A673 (cell line): ENCODE measurements around the gene GABRB3. TPM values are rescaled to one million over a fixed set of nuclear protein-coding genes. Genes with fewer than 3 reads are reported as not detected.

ENCODE experiments used
- BruUV-seq: library from RNA; stranded (reverse); fragments of 400-500 nt; replicated peaks from 2 replicates; lab custom pipeline; 2021; lab: Mats Ljungman, UMichigan
- CTCF ChIA-PET: fragments of 300-600 bp; sonication (Branson Sonifier 250); formaldehyde crosslinking; loops from one replicate; lab custom pipeline; 2022; ENCODE audit warnings: antibody characterized with exemption; lab: Charles Lee
- POLR2A ChIA-PET: fragments of 300-600 bp; sonication (Branson Sonifier 250); formaldehyde crosslinking; loops from one replicate; lab custom pipeline; 2022; ENCODE audit warnings: antibody characterized with exemption; ENCODE audit not compliant: low non-redundant PET; lab: Charles Lee
- DNase-seq: peaks from one replicate; pipeline ENCODE4 v3.0.0-alpha.2; 2015; ENCODE audit warnings: low spot score
- H3K27ac ChIP-seq: fragments of 200-600 bp; sonication (generic); 2 replicates; pipeline ENCODE4 v1.5.1; 2016; ENCODE audit warnings: mixed run types, low read depth, mild to moderate bottlenecking, mixed read lengths, antibody characterized with exemption, low read length; ENCODE audit not compliant: poor library complexity, severe bottlenecking
- H3K27me3 ChIP-seq: fragments of 200-600 bp; sonication (generic); replicated peaks from 2 replicates; pipeline ENCODE4 v1.6.1; 2017; ENCODE audit warnings: mixed run types, low read depth, mild to moderate bottlenecking, mixed read lengths, antibody characterized with exemption, low read length; ENCODE audit not compliant: insufficient read depth, poor library complexity
- H3K36me3 ChIP-seq: fragments of 200-600 bp; sonication (generic); 2 replicates; pipeline ENCODE4 v1.6.1; 2016; ENCODE audit warnings: mixed run types, mild to moderate bottlenecking, mixed read lengths, antibody characterized with exemption, low read length; ENCODE audit not compliant: insufficient read depth, poor library complexity, severe bottlenecking
- H3K4me1 ChIP-seq: fragments of 200-600 bp; sonication (generic); 2 replicates; pipeline ENCODE4 v1.6.1; 2017; ENCODE audit warnings: mixed run types, mild to moderate bottlenecking, mixed read lengths, antibody characterized with exemption, low read length; ENCODE audit not compliant: insufficient read depth, poor library complexity, severe bottlenecking
- H3K4me3 ChIP-seq: fragments of 200-600 bp; sonication (generic); 2 replicates; pipeline ENCODE4 v1.5.1; 2016; ENCODE audit warnings: low read depth, mixed run types, mild to moderate bottlenecking, mixed read lengths, low read length; ENCODE audit not compliant: poor library complexity, severe bottlenecking
- H3K9me3 ChIP-seq: fragments of 200-600 bp; sonication (generic); 2 replicates; pipeline ENCODE4 v1.6.1; 2016; ENCODE audit warnings: mixed run types, low read depth, mild to moderate bottlenecking, mixed read lengths, antibody characterized with exemption, low read length; ENCODE audit not compliant: poor library complexity, severe bottlenecking
- EZH2 ChIP-seq: fragments of 200-600 bp; sonication (generic); IDR thresholded peaks from 2 replicates; pipeline ENCODE4 v1.6.1; 2017; ENCODE audit warnings: borderline replicate concordance, low read depth, mild to moderate bottlenecking, mixed read lengths, antibody characterized with exemption, low read length; ENCODE audit not compliant: poor library complexity, severe bottlenecking
- intact Hi-C: fragments of 100-400 bp; cut with micrococcal nuclease; formaldehyde crosslinking; loops from one replicate; pipeline ENCODE4 v1.10.0; 2022; ENCODE audit not compliant: unreplicated experiment
- total RNA-seq: library from RNA; stranded (reverse); gene quantifications from 2 replicates; pipeline ENCODE4 v1.2.3, GENCODE V29; 2021
- TF ChIP-seq, protein P1 (sequence below): fragments of 300-800, 200-600 bp; sonication (generic); conservative IDR thresholded peaks from 2 replicates; pipeline ENCODE4 v1.5.1; 2017; ENCODE audit warnings: low read depth, mild to moderate bottlenecking, antibody characterized with exemption, low read length, moderate library complexity, mixed read lengths

The GABRB3 gene
- total RNA-seq, 1 experiment from 2014 or later, result not detected

DNA sequence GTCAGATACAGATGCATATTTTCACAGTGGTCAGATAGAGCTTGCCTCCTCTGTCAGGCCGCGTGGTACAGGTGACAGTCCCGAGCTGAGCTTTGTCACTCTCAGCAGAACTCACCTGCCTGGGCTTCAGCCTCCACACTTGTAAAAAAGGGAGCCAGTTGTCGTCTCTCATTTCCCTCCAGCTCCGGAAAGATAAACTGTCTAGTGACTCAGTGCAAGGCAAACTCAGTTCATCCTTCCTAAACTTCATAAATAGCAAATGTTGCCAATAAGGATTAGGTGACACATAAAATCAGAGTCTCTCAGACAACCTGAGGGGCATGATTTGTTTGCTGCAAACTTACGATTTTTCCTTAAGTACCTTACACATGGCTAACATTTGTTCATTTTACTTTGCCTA, 116.8 kb downstream of the GABRB3 start:
- POLR2A ChIA-PET, result no interaction called here
- H3K27ac ChIP-seq, result no peak overlapping the region
- H3K4me1 ChIP-seq, result no peaks in the 10 kb centered on the region
- CTCF ChIA-PET, result no interaction called here
- TF ChIP-seq, protein P1, sequence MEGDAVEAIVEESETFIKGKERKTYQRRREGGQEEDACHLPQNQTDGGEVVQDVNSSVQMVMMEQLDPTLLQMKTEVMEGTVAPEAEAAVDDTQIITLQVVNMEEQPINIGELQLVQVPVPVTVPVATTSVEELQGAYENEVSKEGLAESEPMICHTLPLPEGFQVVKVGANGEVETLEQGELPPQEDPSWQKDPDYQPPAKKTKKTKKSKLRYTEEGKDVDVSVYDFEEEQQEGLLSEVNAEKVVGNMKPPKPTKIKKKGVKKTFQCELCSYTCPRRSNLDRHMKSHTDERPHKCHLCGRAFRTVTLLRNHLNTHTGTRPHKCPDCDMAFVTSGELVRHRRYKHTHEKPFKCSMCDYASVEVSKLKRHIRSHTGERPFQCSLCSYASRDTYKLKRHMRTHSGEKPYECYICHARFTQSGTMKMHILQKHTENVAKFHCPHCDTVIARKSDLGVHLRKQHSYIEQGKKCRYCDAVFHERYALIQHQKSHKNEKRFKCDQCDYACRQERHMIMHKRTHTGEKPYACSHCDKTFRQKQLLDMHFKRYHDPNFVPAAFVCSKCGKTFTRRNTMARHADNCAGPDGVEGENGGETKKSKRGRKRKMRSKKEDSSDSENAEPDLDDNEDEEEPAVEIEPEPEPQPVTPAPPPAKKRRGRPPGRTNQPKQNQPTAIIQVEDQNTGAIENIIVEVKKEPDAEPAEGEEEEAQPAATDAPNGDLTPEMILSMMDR, result no peak
- no peak for TF ChIP-seq EZH2
- intact Hi-C loops, result no loop called here
- H3K4me3 ChIP-seq, result no peak overlapping the region
- no peak for DNase-seq
- H3K27me3 ChIP-seq, result no peaks in the 10 kb centered on the region
- BruUV-seq, result no TSS peak
- H3K9me3 ChIP-seq, result peaks cover 50% of the 10 kb centered on the region
- no peaks in the 10 kb centered on the region for H3K36me3 ChIP-seq

DNA sequence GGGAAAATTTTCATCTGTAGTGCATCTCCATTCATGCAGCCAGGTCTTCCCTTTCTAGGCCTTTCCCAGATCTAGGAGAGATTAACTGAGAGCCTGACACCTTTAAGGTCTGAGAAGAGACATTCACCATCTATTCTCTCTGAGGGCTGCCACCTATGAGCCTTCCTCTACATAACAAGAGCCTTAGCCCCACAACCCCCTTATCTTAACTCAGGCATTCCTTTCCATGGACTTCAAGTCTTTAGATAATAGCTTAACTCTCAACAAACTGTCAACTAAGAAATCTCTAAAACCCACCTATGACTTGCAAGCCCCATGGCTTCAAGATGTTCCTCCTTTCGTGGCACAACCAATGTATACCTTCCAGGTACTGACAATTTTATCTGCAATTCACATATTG, 121.0 kb downstream of the GABRB3 start:
- CTCF ChIA-PET, result no interaction called here

DNA sequence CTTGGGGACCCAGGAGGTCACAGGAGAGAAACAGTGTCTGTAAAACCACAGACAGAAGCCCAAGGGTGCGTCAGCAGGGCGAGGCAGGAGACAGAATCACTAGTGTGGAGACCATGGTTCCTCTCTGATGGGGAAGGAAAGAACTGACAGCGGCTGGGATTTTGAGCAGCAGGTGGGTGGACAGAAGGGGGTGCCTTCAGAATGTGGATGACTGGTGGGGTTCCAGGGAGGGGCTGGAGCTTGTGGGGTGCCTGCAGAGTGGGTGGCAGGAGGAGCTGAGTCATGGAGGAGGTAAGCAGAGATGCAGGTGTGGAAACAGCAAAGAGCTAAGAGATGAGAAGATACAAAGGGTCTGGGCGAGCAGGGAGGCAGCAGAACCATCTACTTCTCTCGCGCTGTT, 124.2 kb downstream of the GABRB3 start:
- POLR2A ChIA-PET, result no interaction called here
- no peaks in the 10 kb centered on the region for H3K4me1 ChIP-seq
- intact Hi-C loops, result no loop called here
- DNase-seq, result no peak
- TF ChIP-seq, protein P1, result no peak
- no peak for TF ChIP-seq EZH2
- no peak overlapping the region for H3K27ac ChIP-seq
- no peaks in the 10 kb centered on the region for H3K36me3 ChIP-seq
- CTCF ChIA-PET, result no interaction called here
- no peaks in the 10 kb centered on the region for H3K27me3 ChIP-seq
- BruUV-seq, result no TSS peak
- peaks cover 74% of the 10 kb centered on the region for H3K9me3 ChIP-seq
- no peak overlapping the region for H3K4me3 ChIP-seq

More for the DNA sequence above, 121.0 kb downstream of the GABRB3 start:
- H3K27me3 ChIP-seq, result no peaks in the 10 kb centered on the region
- intact Hi-C loops, result no loop called here
- H3K9me3 ChIP-seq, result peaks cover 63% of the 10 kb centered on the region
- no peaks in the 10 kb centered on the region for H3K4me1 ChIP-seq
- H3K27ac ChIP-seq, result no peak overlapping the region
- TF ChIP-seq, protein P1, result no peak
- no peak for TF ChIP-seq EZH2
- no peaks in the 10 kb centered on the region for H3K36me3 ChIP-seq
- POLR2A ChIA-PET, result no interaction called here
- H3K4me3 ChIP-seq, result no peak overlapping the region
- no peak for DNase-seq
- BruUV-seq, result no TSS peak
